Duodenal mucosa (tissue), 2 donors: ENCODE results near the gene SYCN.
"Not testable (repeated sequence)": the region's sequence is repeated elsewhere in the genome, so short reads cannot be mapped to it uniquely, and the experiment has no call there.

Source experiments
- H3K27ac ChIP-seq: one replicate; pipeline ENCODE4 v1.7.0; 2013; ENCODE audit warnings: low read depth, low read length
- H3K27me3 ChIP-seq, 2 donors: one replicate each; pipeline ENCODE4 v1.7.0; 2013; ENCODE audit warnings: low read length in 2 of 2, control low read depth in 1 of 2; ENCODE audit not compliant: insufficient read depth in 2 of 2, control insufficient read depth in 1 of 2
- H3K36me3 ChIP-seq, 2 donors: one replicate each; pipeline ENCODE4 v1.7.0; 2013; ENCODE audit warnings: low read length in 2 of 2, control low read depth in 1 of 2; ENCODE audit not compliant: insufficient read depth in 2 of 2, control insufficient read depth in 1 of 2
- H3K4me1 ChIP-seq, 2 donors: one replicate each; pipeline ENCODE4 v1.7.0; 2013; ENCODE audit warnings: low read length in 2 of 2, control low read depth in 1 of 2; ENCODE audit not compliant: insufficient read depth in 2 of 2, control insufficient read depth in 1 of 2
- H3K4me3 ChIP-seq, 2 donors: one replicate each; pipeline ENCODE4 v1.7.0; 2013; ENCODE audit warnings: low read length in 2 of 2, low read depth in 1 of 2
- H3K9ac ChIP-seq, 2 donors: one replicate each; pipeline ENCODE4 v1.7.0; 2013; ENCODE audit warnings: low read length in 2 of 2, low read depth in 1 of 2
- H3K9me3 ChIP-seq, 2 donors: one replicate each; pipeline ENCODE4 v1.7.0; 2013; ENCODE audit warnings: low read length in 2 of 2, control low read depth in 1 of 2; ENCODE audit not compliant: control insufficient read depth in 1 of 2

The SYCN gene, protein sequence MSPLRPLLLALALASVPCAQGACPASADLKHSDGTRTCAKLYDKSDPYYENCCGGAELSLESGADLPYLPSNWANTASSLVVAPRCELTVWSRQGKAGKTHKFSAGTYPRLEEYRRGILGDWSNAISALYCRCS

DNA sequence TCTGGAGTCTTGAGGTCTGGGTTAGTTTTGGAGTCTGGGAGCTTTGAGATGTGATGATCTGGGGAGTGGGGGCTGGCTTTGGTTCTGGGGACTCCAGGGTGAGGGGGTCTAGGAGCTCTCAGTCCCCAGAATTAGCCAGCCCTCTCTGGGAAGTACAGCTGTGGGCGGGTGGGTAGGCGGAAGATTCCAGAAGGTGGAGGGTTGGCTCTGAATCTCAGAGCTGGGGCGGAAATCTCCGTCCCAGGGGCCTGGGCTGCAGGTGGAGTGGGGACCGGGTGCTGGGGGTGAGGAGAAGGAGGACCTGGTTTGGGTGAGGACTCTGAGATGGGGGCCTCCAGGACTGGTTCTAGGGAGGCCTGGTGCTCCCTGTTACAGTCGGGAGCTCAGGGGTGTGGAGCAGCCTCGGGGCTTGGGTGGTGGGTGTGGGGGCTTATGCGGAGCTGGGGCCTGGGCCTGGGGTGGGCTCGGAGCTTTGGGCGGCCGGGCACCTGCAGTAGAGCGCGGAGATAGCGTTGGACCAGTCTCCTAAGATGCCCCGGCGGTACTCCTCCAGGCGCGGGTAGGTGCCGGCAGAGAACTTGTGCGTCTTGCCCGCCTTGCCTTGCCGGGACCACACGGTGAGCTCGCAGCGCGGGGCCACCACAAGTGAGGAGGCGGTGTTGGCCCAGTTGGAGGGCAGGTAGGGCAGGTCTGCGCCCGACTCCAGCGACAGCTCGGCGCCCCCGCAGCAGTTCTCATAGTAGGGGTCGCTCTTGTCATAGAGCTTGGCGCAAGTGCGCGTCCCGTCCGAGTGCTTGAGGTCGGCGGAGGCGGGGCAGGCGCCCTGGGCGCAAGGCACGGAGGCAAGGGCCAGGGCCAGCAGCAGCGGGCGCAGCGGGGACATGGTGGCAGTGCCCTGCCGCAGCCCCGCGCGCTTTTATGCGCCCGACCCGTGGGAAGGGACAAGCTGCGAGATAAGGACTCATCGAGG lies at the start of gene SYCN:
Gene SYCN, minus strand, starts transcription at position 892 of the 970 bp plus-strand sequence. Its CDS starts 9 bp downstream, at position 883.
- Histone ChIP-seq H3K4me3 (no peak within 1 kb of the TSS), H3K9me3 (no peaks in the 10 kb centered on the region), H3K36me3 (no peaks in the 10 kb centered on the region), H3K27me3 (peaks cover 22 to 51% of the 10 kb centered on the region in 2 donors), H3K4me1 (no peaks in the 10 kb centered on the region), H3K27ac (no peak within 1 kb of the TSS), H3K9ac (no peak within 1 kb of the TSS)

GRCh38 chr19:39253374-39254149 lies 49.5 kb upstream of the SYCN start:
- peaks cover under 1 to 3% of the 10 kb centered on the region in 2 donors for H3K27me3 ChIP-seq
- H3K4me1 ChIP-seq: peaks cover 11 to 15% of the 10 kb centered on the region in 2 donors
- no peak overlapping the region for H3K4me3 ChIP-seq
- no peaks in the 10 kb centered on the region for H3K36me3 ChIP-seq
- H3K9me3 ChIP-seq: no peaks in the 10 kb centered on the region
- H3K27ac ChIP-seq: no peak overlapping the region
- H3K9ac ChIP-seq: no peak overlapping the region

DNA sequence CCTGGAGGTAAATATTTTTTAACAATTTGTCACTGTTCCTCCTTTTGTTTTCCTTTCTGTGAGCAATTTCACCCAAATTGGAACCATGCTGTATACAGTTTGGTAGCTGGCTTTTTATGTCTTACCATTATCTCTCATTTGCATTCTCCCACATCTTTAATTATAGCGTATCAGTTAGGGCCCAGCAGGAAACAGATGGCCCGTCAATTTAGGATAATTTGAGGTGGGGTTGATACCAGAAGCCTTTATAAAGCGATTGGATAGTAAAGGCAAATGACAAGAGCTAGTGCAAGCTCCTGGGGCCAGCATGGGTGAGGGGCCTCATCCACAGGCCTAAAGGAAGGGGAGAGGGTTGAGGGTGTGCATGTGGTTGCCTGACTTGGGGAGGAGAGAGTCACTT lies 48.4 kb upstream of the SYCN start:
- Histone ChIP-seq H3K9me3 (no peaks in the 10 kb centered on the region), H3K27ac (no peak overlapping the region), H3K9ac (no peak overlapping the region), H3K4me3 (no peak overlapping the region), H3K27me3 (peaks cover 7 to 9% of the 10 kb centered on the region in 2 donors), H3K36me3 (no peaks in the 10 kb centered on the region), H3K4me1 (peaks cover 11% of the 10 kb centered on the region in 2 donors)

DNA sequence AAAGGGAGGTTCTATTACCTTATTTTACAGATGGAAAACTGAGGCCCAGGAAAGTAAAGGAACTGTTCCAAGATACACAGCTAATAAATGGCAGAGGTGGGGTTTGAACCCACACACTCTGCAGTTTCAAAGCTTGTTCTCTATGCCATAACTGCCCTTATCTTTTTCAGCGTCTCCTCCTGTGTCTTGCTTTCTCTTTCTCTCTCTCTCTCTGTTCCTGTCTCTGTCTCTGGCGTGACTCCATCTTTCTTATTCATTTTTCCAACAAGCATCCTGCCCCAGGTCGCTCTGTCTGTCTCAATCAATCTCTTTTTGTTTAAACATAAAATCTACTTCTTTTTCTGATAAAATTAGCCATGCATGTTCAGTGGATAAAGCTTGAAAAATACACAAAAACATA lies 47.8 kb upstream of the SYCN start:
- Histone ChIP-seq H3K4me1 (peaks cover 11% of the 10 kb centered on the region in 2 donors), H3K27ac (no peak overlapping the region), H3K36me3 (no peaks in the 10 kb centered on the region), H3K9ac (no peak overlapping the region), H3K9me3 (no peaks in the 10 kb centered on the region), H3K27me3 (peaks cover 7 to 9% of the 10 kb centered on the region in 2 donors), H3K4me3 (no peak overlapping the region)

GRCh38 chr19:39251081-39251480 lies 47.0 kb upstream of the SYCN start:
- no peak overlapping the region for H3K27ac ChIP-seq
- H3K36me3 ChIP-seq: no peaks in the 10 kb centered on the region
- no peaks in the 10 kb centered on the region for H3K9me3 ChIP-seq
- H3K4me3 ChIP-seq: no peak overlapping the region
- peaks cover 7 to 9% of the 10 kb centered on the region in 2 donors for H3K27me3 ChIP-seq
- H3K4me1 ChIP-seq: peaks cover 11% of the 10 kb centered on the region in 2 donors
- no peak overlapping the region for H3K9ac ChIP-seq

GRCh38 chr19:39248806-39249205 lies 44.7 kb upstream of the SYCN start, which contains the start of gene IFNL4:
Gene IFNL4 (minus strand): TSS chr19:39248856.
- H3K36me3 ChIP-seq: no peaks in the 10 kb centered on the region
- no peaks in the 10 kb centered on the region for H3K4me1 ChIP-seq
- peaks cover 7 to 9% of the 10 kb centered on the region in 2 donors for H3K27me3 ChIP-seq
- no peaks in the 10 kb centered on the region for H3K9me3 ChIP-seq
- H3K27ac ChIP-seq: no peak within 1 kb of the TSS
- H3K9ac ChIP-seq: no peak within 1 kb of the TSS
- no peak within 1 kb of the TSS for H3K4me3 ChIP-seq

GRCh38 chr19:39247701-39248664 lies 43.9 kb upstream of the SYCN start:
- Histone ChIP-seq H3K27me3 (peaks cover 7 to 9% of the 10 kb centered on the region in 2 donors), H3K4me3 (no peak overlapping the region), H3K36me3 (no peaks in the 10 kb centered on the region), H3K27ac (no peak overlapping the region), H3K9me3 (no peaks in the 10 kb centered on the region), H3K4me1 (no peaks in the 10 kb centered on the region), H3K9ac (no peak overlapping the region)

GRCh38 chr19:39246951-39247669 lies 43.0 kb upstream of the SYCN start:
- peaks cover 7 to 9% of the 10 kb centered on the region in 2 donors for H3K27me3 ChIP-seq

GRCh38 chr19:39245166-39245565 lies 41.1 kb upstream of the SYCN start:
- H3K27me3 ChIP-seq, H3K27ac ChIP-seq, H3K4me3 ChIP-seq, H3K36me3 ChIP-seq, H3K4me1 ChIP-seq, H3K9me3 ChIP-seq, H3K9ac ChIP-seq: not testable (repeated sequence)

More at GRCh38 chr19:39246951-39247669, 43.0 kb upstream of the SYCN start:
- Histone ChIP-seq H3K4me1 (no peaks in the 10 kb centered on the region), H3K9ac (no peak overlapping the region), H3K9me3 (no peaks in the 10 kb centered on the region), H3K27ac (no peak overlapping the region), H3K4me3 (no peak overlapping the region), H3K36me3 (no peaks in the 10 kb centered on the region)
